Right ventricle myocardium superior (tissue), 1 donor: ENCODE data around the gene CZIB. TPM values are rescaled to one million over a fixed set of nuclear protein-coding genes. Genes with fewer than 3 reads are reported as not detected.
A peak's percentile ranks its signal among the peaks of the same experiment; 100 is the strongest.
"Not testable (repeated sequence)": the region's sequence is repeated elsewhere in the genome, so short reads cannot be mapped to it uniquely, and the experiment has no call there.

Experiments
- ATAC-seq: fragments of 200-7000 bp; cut with Tn5 transposase; one replicate; pipeline ENCODE4 v1.9.1; 2020; ENCODE audit warnings: mild to moderate bottlenecking; ENCODE audit not compliant: poor library complexity
- DNase-seq: peaks from one replicate; pipeline ENCODE4 v3.0.0-alpha.2; 2020
- intact Hi-C: fragments of 100-400 bp; cut with DNase I; formaldehyde crosslinking; loops from one replicate; pipeline ENCODE4 v1.11.2; 2022
- total RNA-seq: library from RNA; stranded (reverse); fragmentation: NEBNext Ultra II Directional; extraction: Animal tissue kit (Norgen Biotek cat#: 25700); gene quantifications from one replicate; pipeline ENCODE4 v1.2.1, GENCODE V29; 2021
- donor health status: DM: no; HTN: yes; CAD: no; lungs with severe emphysema.

Gene CZIB
- total RNA-seq, 1 donor from 2014 or later: 58.3 TPM

DNA sequence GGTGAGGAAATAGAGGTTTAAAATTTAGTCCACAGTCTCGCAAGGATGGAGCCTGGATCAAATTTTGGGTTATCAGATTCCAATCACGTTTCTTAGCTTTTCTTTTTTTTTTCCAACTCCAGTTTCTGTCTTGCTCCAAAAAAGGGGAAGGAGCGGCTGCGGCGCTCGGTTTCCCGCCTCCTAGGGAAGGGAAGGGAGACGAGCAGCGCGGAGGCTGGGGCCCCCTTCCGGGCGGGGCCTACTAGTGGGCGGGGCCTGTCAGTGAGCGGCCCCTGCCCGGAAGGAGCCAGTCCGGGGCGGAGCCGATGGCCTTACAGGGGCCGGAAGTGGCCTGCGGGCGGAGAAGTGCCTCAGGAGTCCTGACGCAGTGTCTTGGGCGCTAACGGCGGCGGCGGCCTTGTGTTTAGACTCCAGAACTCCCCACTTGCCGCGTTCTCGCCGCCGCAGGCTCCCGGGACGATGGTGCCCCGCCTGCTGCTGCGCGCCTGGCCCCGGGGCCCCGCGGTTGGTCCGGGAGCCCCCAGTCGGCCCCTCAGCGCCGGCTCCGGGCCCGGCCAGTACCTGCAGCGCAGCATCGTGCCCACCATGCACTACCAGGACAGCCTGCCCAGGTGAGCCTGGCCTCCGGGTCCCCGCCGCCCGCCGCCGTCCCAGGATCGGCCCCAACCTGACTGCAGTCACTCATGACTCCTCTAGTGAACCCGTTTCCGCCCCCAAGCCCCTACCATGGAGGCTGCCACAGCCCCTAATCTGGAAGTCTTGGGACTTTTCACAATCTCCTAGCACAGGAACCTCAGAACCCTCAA is 23.7 kb downstream of the CZIB start, which contains the start of gene CPT2:
Gene CPT2, plus strand, starts transcription at position 340 of the 806 bp plus-strand sequence. Its CDS starts 120 bp downstream, at position 460.
- intact Hi-C loops: no loop called here
- peak; percentile 97 for ATAC-seq
- DNase-seq: peak; percentile 98

DNA sequence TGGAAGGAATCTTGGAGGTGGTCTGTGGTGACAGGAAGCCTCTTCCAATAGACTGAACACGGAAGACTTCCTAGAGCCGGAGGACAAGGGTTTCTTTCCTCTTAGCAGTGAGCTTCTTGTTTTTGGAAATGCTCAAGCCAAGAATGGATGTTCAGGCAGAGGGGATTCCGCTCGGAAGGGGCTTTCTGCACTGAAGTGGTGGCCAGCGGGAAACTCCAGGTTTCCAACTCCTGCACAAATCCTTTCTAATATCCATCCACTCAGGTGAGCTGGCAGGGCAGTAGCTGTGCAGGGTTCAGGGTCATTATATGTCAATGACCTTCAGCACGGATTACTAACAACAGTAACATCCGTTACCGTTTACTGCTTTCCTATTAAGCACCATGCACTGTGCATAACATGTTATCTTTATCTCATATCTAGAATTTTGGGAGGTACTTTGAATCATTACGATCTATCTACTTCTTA is 24.4 kb downstream of the CZIB start:
- intact Hi-C loops: no loop called here
- DNase-seq: no peak
- peak; percentile 5 for ATAC-seq

DNA sequence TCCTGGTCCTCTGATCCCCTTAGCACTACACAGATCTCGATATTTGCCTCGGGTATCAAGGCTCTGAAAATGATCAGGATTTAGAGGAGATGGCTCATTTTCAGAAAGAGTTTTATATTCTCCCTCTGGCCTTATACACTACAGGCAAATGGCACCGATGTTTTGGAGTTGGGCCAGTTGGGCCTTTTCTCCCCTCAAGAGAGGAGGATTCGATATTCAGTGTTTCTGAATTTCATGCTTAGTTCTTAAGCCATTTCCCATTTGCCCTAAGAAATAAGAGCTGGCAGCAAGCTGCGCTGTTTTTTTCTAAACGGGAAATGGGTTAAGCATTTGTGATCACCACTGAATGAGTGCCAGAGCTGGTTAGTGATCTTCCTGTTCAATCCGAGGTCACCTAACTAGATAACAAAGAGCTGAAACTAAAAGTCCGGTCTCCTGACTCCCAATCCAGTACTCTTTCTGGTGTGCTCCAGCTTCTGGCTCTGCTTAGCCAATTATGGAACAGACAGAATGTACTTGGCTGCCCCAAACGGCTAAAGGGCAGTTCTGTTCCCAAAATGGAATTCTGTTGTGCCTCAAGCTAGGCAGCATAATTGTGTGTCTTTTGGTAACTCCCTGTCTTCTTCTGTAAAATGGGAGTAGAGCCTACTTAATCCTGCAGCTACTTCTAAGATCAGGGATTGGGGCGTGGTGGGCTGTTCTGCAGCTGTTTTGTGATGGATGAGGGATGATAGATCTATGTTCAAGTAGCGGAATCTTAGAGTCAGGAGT is 25.0 kb downstream of the CZIB start:
- intact Hi-C loops: no loop called here
- no peak for ATAC-seq
- DNase-seq: no peak

DNA sequence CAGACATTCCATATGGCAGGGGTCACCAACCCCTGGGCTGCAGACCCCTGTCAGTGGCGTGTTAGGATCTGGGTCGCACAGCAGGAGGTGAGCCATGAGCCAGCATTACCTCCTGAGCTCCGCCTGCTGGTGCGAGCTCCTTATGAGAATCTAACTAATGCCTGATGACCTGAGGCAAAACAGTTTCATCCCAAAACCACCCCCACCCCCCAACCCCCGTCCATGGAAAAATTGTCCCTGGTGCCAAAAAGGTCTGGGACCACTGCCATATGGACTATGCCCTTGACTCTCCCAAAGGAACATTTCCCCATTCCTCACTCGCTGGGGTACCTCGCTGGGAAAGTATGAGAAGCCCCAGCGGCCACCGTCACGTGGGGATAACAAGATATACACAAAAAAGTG is 30.2 kb downstream of the CZIB start:
- ATAC-seq (no peak), DNase-seq (no peak)
- intact Hi-C loops: no loop called here

DNA sequence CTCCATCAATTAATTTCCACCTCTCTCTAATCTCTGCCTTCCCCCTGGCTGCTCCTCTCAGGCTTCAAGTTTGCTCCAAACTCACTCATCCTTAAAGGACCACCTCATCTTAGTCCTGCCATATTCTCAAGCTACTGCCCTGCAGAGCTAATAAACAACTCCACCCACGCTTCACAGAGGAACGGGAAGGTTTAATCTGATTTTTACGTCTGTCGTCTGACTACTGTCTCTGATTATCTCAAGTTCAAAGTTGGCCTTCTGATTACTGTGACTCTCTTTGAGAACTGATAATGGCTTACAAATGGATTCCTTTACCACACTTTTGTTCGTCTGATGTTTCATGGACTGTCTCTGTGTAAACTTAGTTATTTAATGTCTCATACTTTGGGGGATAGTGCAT is 31.4 kb downstream of the CZIB start:
- intact Hi-C loops: no loop called here
- DNase-seq (no peak), ATAC-seq (no peak)

DNA sequence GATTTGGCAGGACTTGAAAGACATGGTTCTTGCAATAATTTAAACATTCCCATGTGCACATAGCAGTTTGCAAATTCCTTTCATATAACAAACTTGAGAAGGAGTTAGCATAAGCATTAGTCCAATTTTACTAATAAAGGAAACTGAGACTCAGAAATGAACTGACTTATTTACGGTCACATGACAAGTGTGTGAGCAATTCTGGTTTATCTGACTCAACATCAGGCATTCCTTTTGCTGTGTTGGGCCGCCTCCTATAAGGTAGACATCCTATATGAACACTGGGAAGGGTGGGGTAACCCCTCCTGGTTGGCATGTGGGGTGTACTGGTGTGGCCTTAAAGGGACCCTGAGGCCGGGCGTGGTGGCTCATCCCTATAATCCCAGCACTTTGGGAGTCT is 32.3 kb downstream of the CZIB start:
- intact Hi-C loops: no loop called here
- DNase-seq (no peak), ATAC-seq (no peak)

DNA sequence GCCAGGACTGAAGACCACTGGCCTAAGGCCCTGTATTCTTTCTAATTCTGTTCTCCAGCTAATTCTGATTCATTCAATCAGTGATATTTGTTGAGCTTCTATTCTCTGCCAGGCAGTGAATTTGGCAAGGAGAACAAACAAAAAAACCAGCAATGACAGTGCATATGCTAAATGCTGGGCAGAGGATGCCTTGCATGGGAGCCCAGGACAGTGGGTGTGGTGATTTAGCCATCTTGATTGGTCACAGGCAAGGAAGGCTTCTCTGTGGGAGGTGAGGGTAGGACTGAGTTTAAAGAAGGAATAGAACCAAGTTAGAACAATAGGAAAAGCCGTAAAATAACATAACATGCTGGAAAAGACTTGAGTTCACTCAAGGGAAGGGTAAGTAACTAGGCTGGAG is 33.0 kb downstream of the CZIB start:
- intact Hi-C loops: no loop called here
- DNase-seq (no peak), ATAC-seq (no peak)

DNA sequence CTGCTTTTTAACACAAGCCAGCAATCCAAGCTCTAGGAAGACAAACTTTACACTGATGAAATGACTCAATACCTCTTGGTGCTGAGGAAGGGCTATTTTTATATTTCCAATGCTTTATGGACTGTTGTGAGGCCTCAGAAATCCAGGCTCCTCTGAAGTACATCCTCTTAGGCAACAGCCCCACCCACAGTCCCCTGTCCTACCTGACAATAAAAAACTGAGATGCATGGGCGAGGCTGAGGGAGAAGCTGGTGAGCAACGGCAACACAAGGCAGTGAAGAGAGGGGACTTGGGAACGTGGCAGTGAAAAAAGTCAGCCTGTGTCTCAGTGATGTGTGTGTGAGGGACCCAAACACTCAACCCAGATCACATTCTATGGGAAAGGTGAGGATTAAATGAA is 33.9 kb downstream of the CZIB start:
- no peak for DNase-seq
- intact Hi-C loops: no loop called here
- ATAC-seq: no peak

DNA sequence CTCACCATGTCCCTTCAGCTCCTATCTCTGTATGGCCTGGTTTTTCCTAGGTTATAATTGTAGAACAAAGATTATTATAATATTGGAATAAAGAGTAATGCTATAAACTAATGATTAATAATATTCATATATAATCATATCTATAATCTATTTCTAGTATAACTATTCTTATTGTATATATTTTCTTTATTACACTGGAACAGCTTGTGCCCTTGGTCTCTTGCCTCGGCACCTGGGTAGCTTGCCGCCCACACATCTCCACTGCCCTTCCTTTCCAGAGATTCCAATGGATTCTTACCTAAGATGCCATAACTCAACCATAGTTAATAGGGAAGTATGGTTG is 34.5 kb downstream of the CZIB start:
- DNase-seq, intact Hi-C loops, ATAC-seq: not testable (repeated sequence)

DNA sequence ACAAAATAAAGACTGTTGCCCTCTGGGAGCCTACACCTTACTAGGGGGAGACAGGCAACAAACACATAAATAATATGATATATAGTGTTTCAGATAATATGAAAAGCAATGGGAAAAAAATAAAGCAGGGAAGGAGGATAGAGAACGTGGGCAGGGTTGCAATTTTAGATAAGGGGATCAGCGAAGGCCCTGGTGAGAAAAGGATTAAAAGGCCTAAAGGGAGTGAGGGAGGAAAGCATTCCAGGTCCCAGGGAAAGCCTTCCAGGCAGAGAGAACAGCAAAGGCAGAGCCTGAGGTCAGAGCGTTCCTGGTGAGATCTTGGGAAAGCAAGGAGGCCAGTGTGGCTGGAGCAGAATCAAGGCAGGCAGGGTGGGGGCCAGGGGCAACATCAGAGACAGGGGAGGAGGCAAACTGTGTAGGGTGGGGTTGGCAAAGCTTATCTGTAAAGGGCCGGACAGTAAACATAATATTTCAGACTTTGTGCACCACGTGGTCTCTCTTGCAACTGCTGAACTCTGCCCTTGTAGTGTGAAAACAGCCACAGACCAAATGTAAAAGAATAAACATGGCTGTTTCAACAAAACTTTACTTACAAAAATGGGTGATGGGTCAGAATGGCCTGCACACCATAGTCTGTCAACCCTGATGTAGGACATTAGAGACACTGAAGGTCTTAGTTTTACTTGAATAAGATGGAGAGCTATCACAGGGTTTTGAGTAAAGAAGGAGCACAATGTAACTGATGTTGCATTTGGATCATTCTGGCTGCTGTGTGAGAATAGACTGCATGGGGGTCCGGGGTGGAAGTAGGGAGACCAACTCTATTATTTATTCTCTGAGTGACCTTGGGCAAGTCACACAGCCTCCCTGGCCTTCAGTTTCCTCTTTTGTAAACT is 37.1 kb downstream of the CZIB start:
- intact Hi-C loops: no loop called here
- peak; percentile 55 for DNase-seq
- ATAC-seq: peak; percentile 63

DNA sequence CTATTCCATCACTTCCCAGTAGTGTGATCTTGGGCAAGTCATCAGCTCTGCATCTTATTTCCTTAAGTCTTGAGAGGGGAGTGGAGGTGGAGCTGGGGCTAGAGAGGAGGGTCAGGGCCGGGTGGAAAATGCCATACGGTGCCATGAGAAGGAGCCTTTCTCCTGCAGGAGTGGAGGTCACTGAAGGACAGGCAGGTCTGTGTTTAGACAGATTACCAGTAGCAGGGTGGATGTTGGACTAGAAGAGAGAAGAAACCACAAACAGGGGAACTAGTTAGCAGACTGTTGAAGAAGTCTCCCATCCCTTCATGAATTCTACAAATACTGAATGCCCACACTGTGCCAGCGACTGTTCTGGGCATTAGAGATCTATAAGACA is 37.7 kb downstream of the CZIB start:
- intact Hi-C loops: no loop called here
- ATAC-seq (no peak), DNase-seq (no peak)

DNA sequence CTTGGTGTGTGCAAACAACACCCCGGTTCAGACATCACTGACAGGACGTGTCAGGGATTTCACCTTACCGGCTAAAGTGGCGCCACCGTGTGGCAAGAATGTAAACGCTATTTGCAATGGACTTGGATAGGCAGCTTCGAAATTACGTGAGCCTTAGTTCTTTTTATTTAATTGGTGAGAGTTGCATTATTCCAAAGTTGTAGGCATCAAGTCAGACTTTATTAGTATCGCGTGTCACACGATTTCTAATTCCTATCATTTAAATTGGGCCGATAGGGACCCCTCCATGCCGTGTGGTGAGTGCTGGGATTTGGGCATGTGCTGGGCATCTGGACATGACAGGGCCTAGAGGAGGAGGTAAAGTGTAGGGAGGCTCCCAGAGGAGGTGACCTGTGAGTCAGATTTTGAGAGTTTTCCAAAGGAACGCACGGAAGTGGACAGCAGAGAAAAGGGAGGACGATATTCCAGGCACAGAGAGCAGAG is 38.3 kb downstream of the CZIB start:
- ATAC-seq: peak; percentile 76
- DNase-seq: peak; percentile 87
- intact Hi-C loops: no loop called here

DNA sequence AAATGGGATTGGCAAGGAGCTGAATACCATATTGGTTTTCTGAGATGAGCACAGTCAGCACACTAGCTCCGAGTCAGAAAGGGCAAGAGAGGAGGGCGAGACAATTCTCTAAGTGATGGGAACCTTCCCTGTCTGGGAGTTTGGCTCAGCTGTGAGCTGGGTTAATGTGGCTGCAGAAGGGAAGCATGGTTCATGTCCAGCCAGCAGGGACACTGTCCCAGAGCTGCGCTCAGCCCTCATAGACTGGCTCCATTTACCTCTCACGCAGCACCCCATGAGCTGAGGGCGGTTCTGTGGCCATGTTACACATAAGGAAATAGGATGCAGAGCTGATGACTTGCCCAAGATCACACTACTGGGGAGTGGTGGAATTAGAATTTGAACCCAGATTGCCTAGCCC is 39.5 kb downstream of the CZIB start:
- ATAC-seq: no peak
- intact Hi-C loops: no loop called here
- no peak for DNase-seq

DNA sequence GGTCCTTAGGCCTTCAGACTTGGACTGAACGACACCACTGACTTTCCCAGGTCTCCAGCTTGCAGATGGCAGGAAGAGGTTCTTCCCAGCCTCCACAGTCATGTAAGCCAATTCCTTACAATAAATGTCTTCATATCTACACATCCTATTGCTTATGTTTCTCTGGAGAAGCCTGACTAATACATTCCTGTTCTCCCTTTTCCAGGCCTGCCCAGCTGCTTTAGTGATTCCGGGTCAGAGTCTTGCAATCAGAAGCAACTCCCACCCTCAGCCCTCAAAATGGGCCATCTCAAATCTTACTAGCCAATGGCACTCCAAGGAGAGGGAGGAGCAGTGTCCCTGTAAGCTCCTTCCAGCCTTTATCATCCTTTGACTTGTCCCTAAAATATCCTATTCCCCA is 40.2 kb downstream of the CZIB start:
- DNase-seq (no peak), ATAC-seq (no peak)
- intact Hi-C loops: no loop called here

DNA sequence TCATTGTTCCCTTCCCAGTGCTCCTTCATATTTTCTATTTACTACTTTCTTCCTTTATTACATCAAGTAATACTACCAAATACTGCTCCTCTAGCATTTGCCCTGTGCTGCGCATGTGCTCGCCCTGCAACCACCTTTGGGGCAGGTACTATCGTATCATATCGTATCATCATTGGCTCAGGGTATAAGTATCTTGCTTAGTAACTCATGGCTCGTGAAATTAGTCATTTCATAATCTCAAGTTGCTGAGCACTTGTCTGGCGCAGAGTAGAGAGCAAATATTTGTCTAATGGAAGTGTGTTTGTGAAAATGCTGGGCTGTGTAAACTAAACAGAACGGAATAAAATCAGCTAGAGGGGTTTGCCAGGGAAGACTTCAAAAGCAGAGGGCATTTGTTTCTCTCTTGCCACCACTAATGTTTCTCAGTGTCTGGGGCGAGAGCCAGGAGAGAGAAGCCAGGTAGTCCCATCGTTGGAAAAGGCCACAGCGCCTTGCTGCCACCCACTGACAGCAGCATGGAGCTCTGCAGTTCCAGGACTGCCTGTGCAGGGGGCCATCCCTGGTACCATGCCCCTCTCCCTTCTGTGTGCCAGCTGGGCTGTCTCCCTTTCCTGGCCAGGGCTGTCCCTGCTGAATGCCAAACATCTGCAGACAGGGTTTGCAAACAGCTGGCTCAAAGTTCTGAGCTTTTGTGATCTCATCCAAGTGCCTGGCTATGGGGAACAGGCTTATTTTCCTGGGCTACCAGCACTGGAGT is 43.8 kb downstream of the CZIB start:
- intact Hi-C loops: no loop called here
- ATAC-seq (peak; percentile 86), DNase-seq (peak; percentile 68)

DNA sequence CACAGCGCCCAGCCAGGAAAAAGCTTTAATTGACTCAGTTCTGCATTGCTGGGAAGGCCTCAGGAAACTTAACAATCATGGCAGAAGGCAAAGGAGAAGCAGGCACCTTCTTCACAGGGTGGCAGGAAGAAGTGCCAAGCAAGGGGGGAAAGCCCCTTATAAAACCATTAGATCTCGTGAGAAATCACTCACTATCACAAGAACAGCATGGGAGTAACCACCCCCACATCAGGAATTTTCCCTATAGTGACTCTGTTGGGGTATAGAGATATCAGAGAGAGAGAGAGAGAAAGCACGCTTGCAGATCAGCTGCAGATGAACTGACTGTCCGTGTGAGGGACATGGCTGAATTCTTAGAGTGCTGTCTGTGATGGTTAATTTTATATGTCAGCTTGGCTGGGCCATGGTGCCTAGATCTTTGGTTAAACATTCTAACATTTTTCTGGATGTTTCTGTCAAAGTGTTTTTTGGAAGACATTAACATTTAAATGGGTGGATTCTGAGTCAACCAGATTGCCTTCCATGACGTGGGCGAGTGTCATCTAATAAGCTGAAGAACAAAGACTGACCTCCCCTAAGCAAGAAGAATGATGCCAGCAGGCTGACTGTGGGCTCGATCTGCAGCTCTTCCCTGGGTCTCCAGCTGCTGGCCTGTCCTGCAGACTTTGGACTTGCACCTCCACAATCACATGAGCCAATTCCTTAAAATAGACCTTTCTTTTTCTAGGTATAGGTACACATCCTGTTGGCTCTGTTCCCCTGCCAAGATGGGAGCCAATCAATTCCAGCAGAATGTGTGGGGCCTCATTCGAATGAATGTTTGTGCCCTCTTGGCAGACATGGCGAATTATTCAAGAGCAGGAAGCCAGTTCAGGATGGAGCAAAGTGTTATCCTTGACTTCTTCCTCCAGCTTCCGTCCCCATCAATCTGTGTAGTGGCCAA is 45.2 kb downstream of the CZIB start:
- DNase-seq (no peak), ATAC-seq (no peak)
- intact Hi-C loops: no loop called here

DNA sequence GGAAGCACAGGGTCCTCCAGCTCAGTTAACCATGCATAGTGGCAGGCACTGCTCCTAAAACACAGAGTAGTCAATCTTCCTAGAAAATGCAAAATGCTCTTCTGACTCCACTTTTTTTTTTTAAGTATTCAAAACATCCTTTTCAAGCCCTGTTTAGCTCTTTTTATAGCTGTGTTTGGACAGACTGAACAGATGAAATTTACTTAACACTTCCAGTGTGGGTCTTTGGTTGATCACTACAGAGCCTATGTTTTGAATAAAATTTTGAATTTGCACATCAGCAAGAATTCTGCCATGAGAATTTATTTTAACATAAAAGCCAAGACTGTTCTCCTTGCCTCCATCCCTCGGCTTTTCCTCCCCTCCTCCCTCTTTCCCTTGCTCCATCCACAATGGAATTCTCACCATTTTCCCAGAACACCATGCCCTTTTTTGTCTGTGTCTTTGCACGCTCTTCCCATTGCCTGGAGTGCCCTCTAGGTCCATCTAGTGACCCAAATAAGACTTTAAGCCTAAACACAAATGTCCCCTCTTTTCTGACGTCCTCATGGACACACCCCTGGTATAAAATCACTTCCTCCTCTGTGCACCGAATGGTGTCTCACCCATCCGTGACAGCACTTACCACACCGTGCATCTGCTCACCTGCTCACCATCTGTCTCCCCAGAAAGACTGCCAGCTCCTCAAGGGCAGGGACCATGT is 47.9 kb downstream of the CZIB start:
- DNase-seq (no peak), ATAC-seq (peak; percentile 19)
- intact Hi-C loops: no loop called here
